GM12878 (cell line): Measurements from ENCODE around the gene CDC14B. TPM values are rescaled to one million over a fixed set of nuclear protein-coding genes. Genes with fewer than 3 reads are reported as not detected.

Source experiments
- ATAC-seq: fragments of 200-7000 bp; cut with Tn5 transposase; 3 replicates; pipeline ENCODE4 v1.9.1; 2020; ENCODE audit warnings: mild to moderate bottlenecking, moderate library complexity
- BruUV-seq: library from RNA; stranded (reverse); fragments of 400-500 nt; replicated peaks from 2 replicates; lab custom pipeline; 2021; lab: Mats Ljungman, UMichigan
- CTCF ChIA-PET: fragments of 300-600 bp; sonication (Branson Sonifier 250); formaldehyde crosslinking; extraction: SDS; loops from one replicate; lab custom pipeline; 2021; ENCODE audit warnings: inconsistent platforms; lab: Yijun Ruan, JAX
- POLR2A ChIA-PET: fragments of 350-600 bp; formaldehyde crosslinking; extraction: SDS; loops from one replicate; lab custom pipeline; 2021; ENCODE audit warnings: inconsistent platforms; lab: Charles Lee
- RAD21 ChIA-PET: fragments of 300-600 bp; sonication (Branson Sonifier 250); formaldehyde crosslinking; loops from one replicate; lab custom pipeline; 2023; ENCODE audit warnings: antibody characterized with exemption; ENCODE audit not compliant: unreplicated experiment; lab: Charles Lee
- SMC1A ChIA-PET: fragments of 300-600 bp; sonication (Branson Sonifier 250); formaldehyde crosslinking; loops from one replicate; lab custom pipeline; 2023; ENCODE audit not compliant: unreplicated experiment, uncharacterized antibody; lab: Charles Lee
- DNase-seq: peaks from one replicate; pipeline ENCODE4 v3.0.0-alpha.2; 2011; ENCODE audit warnings: low read depth, low spot score
- FAIRE-seq: peaks from 3 replicates; lab custom pipeline; 2011; peaks lifted over from hg19 to GRCh38; lab: Jason Lieb, UNC
- H2AFZ ChIP-seq: 2 replicates; pipeline ENCODE4 v1.6.0; 2011; ENCODE audit warnings: low read depth, low read length, control low read depth; ENCODE audit not compliant: control insufficient read depth
- H3K27ac ChIP-seq: 2 replicates; pipeline ENCODE4 v1.5.1; 2011; ENCODE audit warnings: control low read depth; ENCODE audit not compliant: control insufficient read depth, insufficient read depth
- H3K27me3 ChIP-seq, 2 experiments: replicated peaks in 1 of 2; 2 replicates each; pipeline versions ENCODE4 v1.6.0 to v1.6.1; 2011; ENCODE audit warnings: low read length in 1 of 2; ENCODE audit not compliant: control insufficient read depth in 2 of 2, insufficient read depth in 2 of 2
- H3K36me3 ChIP-seq, 2 experiments: 2 replicates each; pipeline ENCODE4 v1.5.1; 2011; ENCODE audit warnings: low read length in 1 of 2; ENCODE audit not compliant: control insufficient read depth in 2 of 2, insufficient read depth in 2 of 2
- H3K4me1 ChIP-seq: 2 replicates; pipeline ENCODE4 v1.6.1; 2011; ENCODE audit warnings: mild to moderate bottlenecking, low read length, moderate library complexity, mixed read lengths; ENCODE audit not compliant: control insufficient read depth, insufficient read depth
- H3K4me2 ChIP-seq: 2 replicates; pipeline ENCODE4 v1.6.0; 2011; ENCODE audit warnings: control low read depth; ENCODE audit not compliant: control insufficient read depth, insufficient read depth
- H3K4me3 ChIP-seq: fragments of 200-600 bp; sonication (generic); 2 replicates; pipeline ENCODE4 v1.5.1; 2016
- H3K79me2 ChIP-seq: 2 replicates; pipeline ENCODE4 v1.6.0; 2011; ENCODE audit warnings: low read length; ENCODE audit not compliant: control insufficient read depth, insufficient read depth
- H3K9ac ChIP-seq: 2 replicates; pipeline ENCODE4 v1.8.0; 2011; ENCODE audit warnings: low read length, control low read depth, mixed read lengths; ENCODE audit not compliant: control insufficient read depth, insufficient read depth
- H3K9me3 ChIP-seq: replicated peaks from 3 replicates; pipeline ENCODE4 v1.5.1; 2011; ENCODE audit warnings: mild to moderate bottlenecking, low read length; ENCODE audit not compliant: control insufficient read depth, insufficient read depth
- H4K20me1 ChIP-seq: 2 replicates; pipeline ENCODE4 v1.6.0; 2011; ENCODE audit not compliant: control insufficient read depth, insufficient read depth
- CBX5 ChIP-seq: sonication (generic); IDR thresholded peaks from 2 replicates; pipeline ENCODE4 v1.6.1; 2016; ENCODE audit warnings: low read depth, moderate library complexity, mild to moderate bottlenecking, inconsistent platforms
- CHD4 ChIP-seq: fragments of 200-600 bp; sonication (generic); IDR thresholded peaks from 2 replicates; pipeline ENCODE4 v1.6.1; 2016; ENCODE audit warnings: mild to moderate bottlenecking
- MYC ChIP-seq: IDR thresholded peaks from 2 replicates; pipeline ENCODE4 v1.6.1; 2011; ENCODE audit warnings: mild to moderate bottlenecking, low read length, moderate library complexity, inconsistent platforms; ENCODE audit not compliant: insufficient read depth, insufficient replicate concordance, insufficient read length, severe bottlenecking
- NR2C1 ChIP-seq: fragments of 450-650 bp; IDR thresholded peaks from 2 replicates; pipeline ENCODE4 v1.6.1; 2017; ENCODE audit warnings: antibody characterized with exemption, mild to moderate bottlenecking, moderate library complexity
- NR2F1 ChIP-seq: fragments of 450-650 bp; conservative IDR thresholded peaks from 2 replicates; pipeline ENCODE4 v1.6.1; 2017; ENCODE audit warnings: mild to moderate bottlenecking
- RELA ChIP-seq: fragments of 450-650 bp; IDR thresholded peaks from 2 replicates; pipeline ENCODE4 v1.8.0; 2014; ENCODE audit warnings: borderline replicate concordance; ENCODE audit not compliant: partially characterized antibody
- RUNX3 ChIP-seq: IDR thresholded peaks from 2 replicates; pipeline ENCODE4 v1.6.1; 2012; ENCODE audit warnings: low read length, inconsistent platforms
- SPI1 ChIP-seq: IDR thresholded peaks from 2 replicates; pipeline ENCODE4 v1.6.1; 2011; ENCODE audit warnings: low read depth, mild to moderate bottlenecking, low read length, moderate library complexity, borderline replicate concordance; ENCODE audit not compliant: insufficient read depth
- SREBF1 ChIP-seq: IDR thresholded peaks from 2 replicates; pipeline ENCODE4 v1.6.1; 2012; ENCODE audit warnings: mild to moderate bottlenecking, low read length
- SRF ChIP-seq, 2 experiments: IDR thresholded peaks; 2 replicates each; pipeline ENCODE4 v1.6.1; 2011; ENCODE audit warnings: low read depth in 2 of 2, low read length in 2 of 2, mild to moderate bottlenecking in 1 of 2, moderate library complexity in 1 of 2
- STAT3 ChIP-seq: IDR thresholded peaks from 2 replicates; pipeline ENCODE4 v1.6.1; 2011; ENCODE audit warnings: low read depth, low read length, improper control_type of control experiment
- WGBS: methylation state at CpG from one replicate; pipeline ENCODE4 v1.1.6; 2016; ENCODE audit warnings: low lambda C conversion rate; ENCODE audit not compliant: insufficient replicate concordance, insufficient coverage; ENCODE audit errors: missing lambda C conversion rate; 5-methylcytosine and 5-hydroxymethylcytosine counted together
- in situ Hi-C: fragments of 300-500 bp; cut with MboI; formaldehyde crosslinking; loops from 9 replicates; pipeline ENCODE4 v1.14.3; 2018; ENCODE audit warnings: mixed read lengths
- intact Hi-C: fragments of 100-400 bp; cut with micrococcal nuclease; formaldehyde crosslinking; loops from one replicate; pipeline ENCODE4 v1.14.2; 2022; ENCODE audit not compliant: unreplicated experiment
- polyA plus RNA-seq, 11 experiments: library from polyadenylated mRNA; depleted of rRNA in 4 of 11; unstranded in 6 of 11; stranded (reverse) in 5 of 11; fragments of >200 nt; fragmentation: Nextera tagmentation in 4 of 11; fragmentation: Illumina TruSeq in 1 of 11; extraction: Ambion mirVana in 4 of 11; extraction: Trizol in 1 of 11; gene quantifications; 1 replicate in 1 of 11; 2 replicates in 10 of 11; pipeline versions ENCODE4 v1.2.1 to v1.2.3, GENCODE V29; 2011 to 2016; ENCODE audit warnings: inconsistent platforms in 2 of 11, missing spikeins in 2 of 11, low read depth in 1 of 11
- total RNA-seq, 4 experiments: library from RNA; depleted of rRNA in 3 of 4; stranded (reverse); fragments of >200 nt in 3 of 4; fragmentation: Illumina TruSeq in 1 of 4; extraction: Trizol in 1 of 4; gene quantifications; 2 replicates each; pipeline versions ENCODE4 v1.2.1 to v1.2.3, GENCODE V29; 2013 to 2021
- TF ChIP-seq, protein P1 (sequence below): fragments of 450-650 bp; formaldehyde crosslinking; IDR thresholded peaks from 2 replicates; pipeline ENCODE4 v1.4.0; 2022; ENCODE audit warnings: mild to moderate bottlenecking, moderate library complexity

The CDC14B gene
- total and polyA plus RNA-seq, 10 of the 15 experiments (the other 5 are each of a cell fraction or from before 2014, with no cell fraction given): 3.7 to 11.7 (median 6.2) TPM

DNA sequence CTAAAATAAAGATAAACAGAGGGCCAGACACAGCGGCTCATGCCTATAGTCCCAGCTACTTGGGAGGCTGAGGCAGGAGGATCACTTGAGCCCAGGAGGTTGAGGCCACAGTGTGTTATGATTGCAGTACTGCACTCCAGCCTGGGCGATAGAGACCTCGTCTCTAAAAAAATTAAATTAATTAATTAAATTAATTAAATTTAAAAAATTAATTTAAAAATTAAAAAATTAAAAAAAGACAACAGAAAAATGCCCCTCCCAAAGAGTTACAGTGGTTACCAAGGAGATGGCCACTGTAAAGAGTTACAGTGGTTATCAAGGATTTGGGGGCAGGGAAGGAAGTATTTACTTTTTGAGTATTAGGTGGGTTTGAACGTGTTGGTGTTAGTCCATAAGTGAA lies 38.3 kb downstream of the CDC14B start (continued):
- TF ChIP-seq MYC: no peak
- no peak for TF ChIP-seq SPI1
- TF ChIP-seq NR2C1: no peak
- TF ChIP-seq STAT3: no peak
- no peak for TF ChIP-seq SREBF1
- TF ChIP-seq NR2F1: no peak
- no peak for TF ChIP-seq RUNX3
- no peak for TF ChIP-seq CHD4

- FAIRE-seq (no peak), ATAC-seq (no peak), DNase-seq (no peak)
- H3K27me3 ChIP-seq: no peaks in the 10 kb centered on the region
- no peak overlapping the region for H3K4me2 ChIP-seq
- in situ Hi-C loops: no loop called here
- H3K4me1 ChIP-seq: no peaks in the 10 kb centered on the region
- no TSS peak for BruUV-seq
- H3K36me3 ChIP-seq: no peaks in the 10 kb centered on the region
- no peak overlapping the region for H3K4me3 ChIP-seq
- no peaks in the 10 kb centered on the region for H3K9me3 ChIP-seq
- H3K27ac ChIP-seq: no peak overlapping the region
- ChIA-PET RAD21 (no interaction called here), POLR2A (no interaction called here), CTCF (interaction anchor here (0.6 to 1.4 kb wide), 2 partner anchors 9 to 132 kb away, joined by 3 to 5 read pairs; no protein-coding TSS in a partner anchor), SMC1A (no interaction called here)
- no peaks in the 10 kb centered on the region for H3K79me2 ChIP-seq
- TF ChIP-seq SRF (IDR thresholded peaks at IDR 0.05; ENCODE audit: low read depth in 2 of 2, low read length in 2 of 2): no peak
- no peak for TF ChIP-seq RELA
- TF ChIP-seq, protein P1, sequence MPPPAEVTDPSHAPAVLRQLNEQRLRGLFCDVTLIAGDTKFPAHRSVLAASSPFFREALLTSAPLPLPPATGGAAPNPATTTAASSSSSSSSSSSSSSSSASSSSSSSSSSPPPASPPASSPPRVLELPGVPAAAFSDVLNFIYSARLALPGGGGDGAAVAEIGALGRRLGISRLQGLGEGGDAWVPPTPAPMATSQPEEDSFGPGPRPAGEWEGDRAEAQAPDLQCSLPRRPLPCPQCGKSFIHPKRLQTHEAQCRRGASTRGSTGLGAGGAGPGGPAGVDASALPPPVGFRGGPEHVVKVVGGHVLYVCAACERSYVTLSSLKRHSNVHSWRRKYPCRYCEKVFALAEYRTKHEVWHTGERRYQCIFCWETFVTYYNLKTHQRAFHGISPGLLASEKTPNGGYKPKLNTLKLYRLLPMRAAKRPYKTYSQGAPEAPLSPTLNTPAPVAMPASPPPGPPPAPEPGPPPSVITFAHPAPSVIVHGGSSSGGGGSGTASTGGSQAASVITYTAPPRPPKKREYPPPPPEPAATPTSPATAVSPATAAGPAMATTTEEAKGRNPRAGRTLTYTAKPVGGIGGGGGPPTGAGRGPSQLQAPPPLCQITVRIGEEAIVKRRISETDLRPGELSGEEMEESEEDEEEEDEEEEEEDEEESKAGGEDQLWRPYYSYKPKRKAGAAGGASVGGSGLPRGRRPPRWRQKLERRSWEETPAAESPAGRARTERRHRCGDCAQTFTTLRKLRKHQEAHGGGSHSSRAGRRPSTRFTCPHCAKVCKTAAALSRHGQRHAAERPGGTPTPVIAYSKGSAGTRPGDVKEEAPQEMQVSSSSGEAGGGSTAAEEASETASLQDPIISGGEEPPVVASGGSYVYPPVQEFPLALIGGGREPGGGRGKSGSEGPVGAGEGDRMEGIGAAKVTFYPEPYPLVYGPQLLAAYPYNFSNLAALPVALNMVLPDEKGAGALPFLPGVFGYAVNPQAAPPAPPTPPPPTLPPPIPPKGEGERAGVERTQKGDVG (CRISPR knock-in tag): no peak
- TF ChIP-seq MYC: no peak
- TF ChIP-seq CBX5: no peak
- TF ChIP-seq CHD4: no peak
- 83% methylated on average over 8 of the region's 8 CpGs for WGBS
- H3K9ac ChIP-seq: no peak overlapping the region
- intact Hi-C loops: no loop called here
- H2AFZ ChIP-seq: no peak overlapping the region
- no peaks in the 10 kb centered on the region for H4K20me1 ChIP-seq
Observed at GRCh38 chr9:96574931-96575351, 44.7 kb downstream of the CDC14B start.
